Measurements from ENCODE around the gene NCAPD3.

NCAPD3 gene

DNA sequence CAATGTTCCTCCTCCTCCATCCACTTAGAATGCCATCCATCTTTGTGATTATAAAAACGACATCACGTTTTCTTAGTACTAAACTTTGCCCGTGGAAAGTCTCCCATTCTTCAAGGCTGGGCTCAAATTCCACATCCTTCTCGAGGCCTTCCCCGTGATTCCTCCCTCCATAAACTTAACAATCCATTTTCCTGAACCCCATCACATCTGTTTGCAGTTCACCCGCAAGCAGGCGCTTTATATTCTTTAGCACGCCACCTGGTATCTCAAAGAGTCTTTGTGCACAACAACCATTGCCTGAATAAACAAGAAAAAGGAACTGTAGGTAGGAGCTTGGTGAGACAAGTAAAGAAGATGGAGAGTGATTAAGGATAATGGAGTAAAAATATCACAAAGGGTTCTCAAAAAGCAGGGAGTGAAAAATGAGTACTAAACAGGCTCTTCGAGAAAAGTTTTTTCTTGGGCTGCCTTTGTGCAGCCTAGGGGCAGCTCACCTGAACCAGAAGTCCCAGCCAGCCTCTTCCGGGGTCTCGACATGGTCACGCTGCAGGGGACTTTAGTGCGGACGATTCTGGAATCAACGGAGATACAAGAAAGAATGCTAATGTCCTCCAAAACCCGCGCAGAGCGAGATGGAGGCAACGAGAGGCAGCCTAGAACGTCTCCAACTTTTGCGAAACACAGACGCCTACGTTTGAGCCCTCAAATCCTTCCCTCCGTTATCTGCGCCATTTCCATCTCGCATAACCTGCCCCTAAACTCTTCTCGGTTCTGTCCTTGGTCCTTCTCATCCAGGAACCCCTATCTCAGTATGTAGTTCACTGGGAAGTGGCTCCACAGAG, 28.8 kb upstream of the NCAPD3 start:
- DNase-seq (ENCODE audit: low read depth): peak; percentile 23

DNA sequence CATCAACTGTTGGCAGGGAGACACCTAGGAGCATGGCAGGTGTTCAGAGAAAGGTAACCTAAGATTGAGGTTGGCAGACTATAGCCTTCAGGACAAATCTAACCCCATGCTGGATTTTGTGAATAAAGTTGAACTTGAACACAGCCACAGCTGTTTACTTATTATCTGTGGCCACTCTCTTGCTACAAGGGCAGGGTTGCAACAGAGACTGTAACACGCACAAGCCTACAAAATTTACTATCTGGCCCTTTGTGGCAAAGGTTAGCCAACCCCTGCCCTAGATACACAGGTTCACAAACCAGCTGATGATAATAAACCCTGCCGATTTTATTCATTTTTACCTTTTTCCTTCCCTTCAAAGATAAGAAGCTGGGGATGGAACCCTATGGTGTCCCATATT, 26.9 kb upstream of the NCAPD3 start:
- DNase-seq (ENCODE audit: low read depth): no peak

GRCh38 chr11:134250246-134250645, 26.5 kb upstream of the NCAPD3 start:
- no peak for DNase-seq (ENCODE audit: low read depth)

- no peak for DNase-seq (ENCODE audit: low read depth)
Observed at GRCh38 chr11:134248910-134249480, 25.2 kb upstream of the NCAPD3 start.

DNA sequence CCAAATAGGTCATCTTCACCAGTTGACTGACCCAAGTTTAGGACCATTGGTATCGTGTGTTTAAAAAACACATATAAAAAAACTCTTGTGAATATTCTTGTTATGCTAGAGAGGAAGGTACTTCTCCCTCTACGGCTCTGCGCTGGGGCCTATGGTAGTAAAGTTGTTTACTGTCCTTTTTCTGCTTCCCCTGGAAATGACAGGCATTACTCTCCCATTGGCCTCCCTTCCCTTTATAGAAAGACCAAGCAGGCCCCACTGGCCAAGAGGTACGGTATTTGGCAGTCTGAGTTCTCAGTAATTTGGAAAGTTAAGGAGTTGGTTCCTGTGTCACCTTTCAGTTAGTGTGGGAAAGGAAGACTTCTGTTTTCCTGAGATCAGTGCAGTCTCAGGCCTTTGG, 22.9 kb upstream of the NCAPD3 start:
- no peak for DNase-seq (ENCODE audit: low read depth)

- DNase-seq (ENCODE audit: low read depth): no peak
Observed at GRCh38 chr11:134246100-134246499, 22.3 kb upstream of the NCAPD3 start.

DNA sequence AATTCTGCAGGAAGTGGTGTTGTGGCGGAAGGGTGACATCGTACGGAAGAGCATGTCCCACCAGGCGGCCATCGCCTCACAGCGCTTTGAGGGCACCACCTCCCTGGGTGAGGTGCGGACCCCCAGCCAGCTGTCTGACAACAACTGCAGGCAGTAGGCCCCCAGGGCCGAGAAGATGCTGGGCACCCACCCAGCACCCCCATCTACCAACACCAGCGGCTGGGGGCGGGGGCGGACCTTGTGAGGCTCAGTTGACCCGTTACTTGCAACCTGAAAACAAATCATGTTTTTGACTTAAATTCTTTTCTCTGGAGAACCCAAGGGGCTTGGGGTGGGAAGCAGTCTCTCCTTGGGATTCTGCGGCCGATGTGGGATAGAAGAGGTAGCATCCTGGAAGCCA, 21.7 kb upstream of the NCAPD3 start:
- DNase-seq (ENCODE audit: low read depth): no peak

- no peak for DNase-seq (ENCODE audit: low read depth)
Observed at GRCh38 chr11:134244593-134244992, 20.8 kb upstream of the NCAPD3 start.

- DNase-seq (ENCODE audit: low read depth): no peak
Observed at GRCh38 chr11:134243913-134244312, 20.1 kb upstream of the NCAPD3 start.

DNA sequence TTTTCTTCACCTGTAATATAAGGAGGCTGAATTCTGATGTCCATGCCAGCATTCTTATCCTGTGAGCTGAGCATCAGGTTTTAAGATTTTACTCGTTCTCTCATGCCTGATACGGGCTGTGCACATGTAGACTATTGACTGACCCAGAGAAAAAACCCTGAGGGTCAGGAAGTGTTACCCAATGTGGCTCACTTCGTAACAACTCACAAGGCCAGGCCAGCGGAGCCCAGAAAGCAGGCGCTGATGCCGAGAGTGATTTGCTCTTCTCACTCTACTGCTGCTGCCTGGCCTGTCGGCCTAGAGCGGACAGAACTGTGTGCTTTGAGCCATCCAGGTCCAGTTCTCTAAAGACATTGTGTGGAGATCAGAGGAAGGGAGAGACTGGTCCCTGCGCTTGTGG, 18.6 kb upstream of the NCAPD3 start:
- DNase-seq (ENCODE audit: low read depth): no peak

DNA sequence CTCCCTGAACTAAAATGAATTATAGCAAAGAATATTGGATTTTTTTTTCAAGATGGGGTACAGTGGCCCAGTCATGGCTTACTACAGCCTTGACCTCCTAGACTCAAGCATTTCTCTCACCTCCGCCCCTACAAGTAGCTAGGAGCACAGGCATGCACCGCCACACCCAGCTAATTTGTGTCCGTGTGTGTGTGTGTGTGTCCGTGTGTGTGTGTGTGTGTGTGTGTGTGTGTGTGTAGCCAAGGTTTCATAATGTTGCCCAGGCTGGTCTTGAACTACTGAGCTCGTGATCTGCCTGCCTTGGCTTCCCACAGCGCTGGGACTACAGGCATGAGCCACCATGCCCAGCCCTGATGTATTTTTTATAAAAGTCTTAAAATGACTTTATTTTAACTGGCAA, 16.8 kb upstream of the NCAPD3 start:
- no peak for DNase-seq (ENCODE audit: low read depth)

GRCh38 chr11:134238956-134239355, 15.2 kb upstream of the NCAPD3 start:
- DNase-seq (ENCODE audit: low read depth): no peak

- DNase-seq (ENCODE audit: low read depth): no peak
Observed at GRCh38 chr11:134237557-134237922, 13.8 kb upstream of the NCAPD3 start.

DNA sequence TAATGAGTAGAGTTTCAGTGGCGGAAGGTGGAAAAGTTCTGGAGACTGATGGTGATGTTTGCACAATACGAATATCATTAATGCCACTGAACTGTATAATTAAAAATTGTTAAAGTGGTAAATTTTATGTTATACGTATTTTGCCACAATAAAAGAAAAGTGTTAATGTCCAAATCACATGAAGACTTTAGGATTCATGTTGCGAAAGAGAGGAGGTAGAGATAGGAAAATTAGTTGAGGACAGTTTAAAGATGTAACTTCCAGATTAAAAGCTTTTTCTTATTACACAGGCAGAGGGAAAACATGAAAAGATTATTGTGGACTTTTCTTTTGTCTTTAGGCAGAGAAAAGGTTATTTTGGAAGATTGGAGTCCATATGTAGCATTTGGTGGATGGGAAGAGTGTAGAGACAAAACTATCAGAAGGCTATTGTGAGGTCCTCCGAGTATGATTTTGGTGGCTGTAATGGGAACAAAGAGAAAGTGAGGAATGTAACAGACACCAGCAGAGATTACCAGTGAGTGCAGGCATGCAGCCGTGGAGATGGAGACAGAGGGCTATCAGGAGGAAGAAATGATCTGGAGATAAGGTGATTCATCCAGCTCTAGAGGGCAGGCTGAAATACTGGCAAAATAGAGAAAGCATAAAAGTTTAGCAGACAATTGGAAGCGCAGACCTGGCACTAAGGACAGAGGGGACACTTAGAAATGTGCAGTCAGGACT, 13.2 kb upstream of the NCAPD3 start:
- DNase-seq (ENCODE audit: low read depth): no peak

DNA sequence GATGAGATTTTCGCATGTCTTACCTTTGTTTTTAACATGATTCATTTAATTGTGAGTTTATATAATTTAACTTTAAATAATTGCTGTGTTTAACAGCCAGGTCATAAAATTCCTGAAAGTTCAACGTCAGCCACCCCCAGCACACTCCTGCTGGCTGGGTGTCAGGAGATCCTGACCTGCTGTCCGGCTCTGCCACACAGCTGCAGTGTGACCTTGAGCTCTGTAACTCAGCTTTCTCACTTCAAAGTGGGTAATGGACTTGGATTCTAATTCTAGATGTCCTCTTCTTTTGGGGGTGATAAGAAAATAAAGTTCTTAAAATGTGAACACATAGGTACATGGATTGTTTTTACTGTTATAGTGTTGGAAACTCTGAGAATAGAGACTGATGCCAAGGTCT, 11.6 kb upstream of the NCAPD3 start:
- no peak for DNase-seq (ENCODE audit: low read depth)

DNA sequence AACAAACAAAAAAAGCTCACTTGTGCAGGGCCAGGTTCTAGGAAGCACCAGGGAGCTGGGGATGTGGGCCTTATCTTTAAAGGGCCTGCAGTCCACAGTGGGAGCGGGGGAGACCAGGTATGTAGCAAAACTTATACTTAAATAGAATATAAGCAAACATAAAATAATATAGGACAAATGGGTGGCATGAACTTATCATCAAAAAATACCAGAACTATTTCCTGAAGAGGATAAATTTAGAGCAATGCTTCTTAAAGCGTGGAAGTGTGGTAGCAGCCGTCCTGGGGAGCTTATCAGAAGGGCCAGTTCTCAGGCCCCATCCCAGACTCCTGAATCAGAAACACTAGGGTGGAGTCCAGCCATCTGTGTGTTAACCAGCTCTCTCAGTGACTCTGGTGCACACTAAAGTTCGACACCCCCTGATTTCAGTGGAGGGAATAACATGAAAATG, 10.0 kb upstream of the NCAPD3 start:
- no peak for DNase-seq (ENCODE audit: low read depth)

DNA sequence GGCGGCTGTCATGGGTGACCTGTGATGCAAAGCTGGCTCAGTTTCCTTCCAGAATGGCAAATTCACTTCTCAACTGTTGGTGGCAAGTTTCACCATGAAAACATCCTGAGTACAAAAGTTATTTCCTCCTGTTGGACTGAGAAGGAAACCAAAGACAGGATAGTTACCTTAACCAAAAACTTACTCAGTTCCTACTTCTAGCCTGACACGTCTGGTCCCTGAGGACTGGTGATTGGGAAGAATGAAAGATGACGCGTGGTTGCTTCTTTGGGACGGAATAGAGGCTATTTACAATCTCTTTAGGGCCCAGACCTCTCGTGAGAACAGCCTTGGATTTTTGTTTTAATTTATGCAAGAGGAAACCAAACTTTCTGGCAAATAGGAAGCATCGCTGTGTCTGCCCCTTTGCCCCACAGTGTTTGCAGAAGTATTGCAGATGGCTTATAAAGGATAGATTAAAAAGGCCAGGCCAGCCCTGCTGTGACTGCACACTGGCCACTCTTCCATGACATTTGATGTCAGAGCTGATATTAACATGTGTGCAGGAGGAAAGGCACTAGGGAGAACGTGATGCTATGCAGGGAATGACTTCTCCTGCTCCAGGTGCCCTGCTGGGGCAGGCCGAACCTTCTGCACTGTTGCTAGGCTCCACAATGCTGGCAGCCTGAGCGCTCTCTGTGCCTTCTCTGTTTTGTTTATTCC, 8.3 kb upstream of the NCAPD3 start:
- DNase-seq (ENCODE audit: low read depth): no peak

DNA sequence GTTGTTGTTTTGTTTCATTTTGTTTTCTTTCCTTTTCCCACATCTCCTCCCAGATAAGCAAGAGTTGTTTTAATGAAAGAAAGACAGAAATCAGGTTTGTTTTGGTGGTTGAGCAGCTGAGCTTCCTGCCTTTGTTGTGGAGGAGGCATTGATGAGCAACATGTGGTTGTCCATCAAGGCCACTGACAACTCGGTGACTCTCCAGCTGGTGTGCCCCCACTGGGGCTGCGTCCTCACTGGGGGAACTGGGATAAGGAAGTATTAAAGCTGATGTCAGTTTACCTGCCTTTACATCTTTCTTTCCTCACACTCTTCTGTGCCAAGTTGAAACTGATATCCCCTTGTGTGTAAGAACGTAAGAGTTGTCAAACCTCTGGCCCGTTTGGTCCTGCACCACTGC, 6.6 kb upstream of the NCAPD3 start:
- no peak for DNase-seq (ENCODE audit: low read depth)

- no peak for DNase-seq (ENCODE audit: low read depth)
Observed at GRCh38 chr11:134229126-134229790, 5.5 kb upstream of the NCAPD3 start.

GRCh38 chr11:134228625-134229024, 4.9 kb upstream of the NCAPD3 start:
- DNase-seq (ENCODE audit: low read depth): no peak

- no peak for DNase-seq (ENCODE audit: low read depth)
Observed at GRCh38 chr11:134226806-134227325, 3.1 kb upstream of the NCAPD3 start.
